ENCODE measurements around the gene DDX42. TPM values are rescaled to one million over a fixed set of nuclear protein-coding genes. Genes with fewer than 3 reads are reported as not detected.
"Not testable (repeated sequence)": the region's sequence is repeated elsewhere in the genome, so short reads cannot be mapped to it uniquely, and the experiment has no call there.

DDX42 gene
- total RNA-seq, 1 donor from 2014 or later: 132 TPM

DNA sequence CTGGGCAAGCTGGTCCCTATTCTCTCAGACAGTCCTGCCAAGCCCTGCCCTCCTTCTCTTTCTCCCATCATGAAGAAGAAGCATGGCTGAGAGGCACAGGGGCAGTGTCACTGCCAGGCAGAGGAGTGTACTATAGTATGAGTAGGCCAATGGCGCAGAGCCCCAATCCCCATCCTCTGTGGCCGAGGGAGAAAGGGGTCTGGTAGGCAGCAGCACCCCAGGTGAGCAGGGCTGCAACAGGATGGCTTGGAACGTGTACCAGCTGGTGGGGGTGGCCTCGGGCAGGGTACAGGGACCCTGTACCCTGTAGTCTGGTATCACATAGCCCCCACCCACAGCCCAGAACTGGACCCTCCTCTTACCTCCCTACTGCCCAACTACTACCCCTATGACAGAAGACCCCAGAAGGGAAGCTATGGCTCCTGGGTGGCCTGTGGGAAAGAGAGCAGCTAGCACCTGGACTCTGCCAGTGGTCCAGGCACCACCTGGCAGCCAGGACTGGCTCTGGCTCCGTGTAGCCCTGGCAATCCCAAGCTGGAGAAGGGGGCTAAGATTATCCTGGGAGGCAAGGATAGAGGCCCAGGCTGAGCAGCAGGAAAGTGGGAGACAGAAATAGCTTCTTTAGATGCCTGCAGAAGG, 64.1 kb downstream of the DDX42 start:
- intact Hi-C loops (cut with micrococcal nuclease): no loop called here

DNA sequence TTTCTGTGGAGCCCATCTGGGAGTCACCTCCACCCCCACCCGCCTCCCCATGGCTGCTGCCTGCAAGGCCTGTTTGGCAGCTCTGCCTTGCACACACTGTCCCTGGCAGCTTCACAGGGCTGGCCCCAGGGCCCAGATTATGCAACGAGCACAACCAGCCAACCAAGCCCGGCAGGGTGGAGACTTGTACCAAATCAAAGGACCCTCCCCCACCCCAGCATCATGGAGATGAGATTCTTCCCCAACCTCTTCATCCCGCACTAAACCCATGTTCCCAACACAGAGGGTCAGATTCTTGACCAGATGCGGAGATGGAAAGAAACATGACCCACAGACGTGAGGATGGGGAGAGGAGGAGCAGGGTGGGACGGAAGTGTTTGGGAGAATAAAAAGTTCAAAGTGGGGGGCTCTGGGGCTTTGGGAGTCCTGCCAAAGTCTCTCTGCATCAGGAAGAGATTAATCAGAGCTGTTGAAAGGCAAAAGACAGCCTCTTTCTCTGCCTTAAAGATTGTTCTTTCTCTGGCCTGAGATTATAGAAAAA, 64.7 kb downstream of the DDX42 start:
- intact Hi-C loops (cut with micrococcal nuclease): loop anchor here (1.0 kb wide), 1 partner anchor 7 kb away; no protein-coding TSS in a partner anchor

DNA sequence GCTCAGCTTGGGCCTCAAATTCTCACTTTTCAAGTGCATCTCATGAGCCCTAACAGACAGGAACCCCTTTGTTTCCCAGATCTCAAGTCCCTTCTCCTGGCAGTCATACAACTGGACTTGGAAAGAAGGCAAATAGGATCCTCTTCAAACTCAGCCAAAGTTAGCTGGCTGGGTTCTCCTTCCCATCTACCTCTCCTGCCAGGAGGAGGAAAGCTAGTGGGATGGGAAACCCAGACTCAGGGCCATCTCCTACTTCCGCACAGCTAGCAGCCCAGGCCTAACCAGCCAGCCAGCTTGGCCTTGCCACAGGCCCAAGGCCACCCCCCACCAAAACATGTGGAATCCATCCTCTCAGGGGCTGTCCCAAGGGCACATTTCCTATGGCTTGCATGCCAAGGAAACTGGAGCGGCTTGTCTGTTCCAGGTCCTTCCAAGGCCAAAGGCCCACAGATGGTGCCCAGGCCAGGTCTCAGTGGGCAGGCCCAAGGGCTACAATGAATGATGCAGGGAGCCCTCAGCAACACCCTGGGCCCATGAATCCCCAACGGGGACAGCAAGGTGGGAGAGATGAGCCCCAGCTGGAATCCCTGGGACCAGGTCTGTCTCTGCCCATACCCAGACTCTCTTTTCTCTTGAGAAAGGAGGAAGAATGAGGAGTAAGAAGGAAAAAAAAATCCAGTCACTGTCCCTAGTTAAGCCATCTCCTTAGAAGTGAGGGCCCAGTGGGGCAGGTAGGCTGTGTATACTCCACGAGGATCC, 66.8 kb downstream of the DDX42 start:
- intact Hi-C loops (cut with micrococcal nuclease): loop anchor here (5.0 to 10.0 kb wide), 3 partner anchors 288 to 1134 kb away; partner anchors contain the start of gene DCAF7

DNA sequence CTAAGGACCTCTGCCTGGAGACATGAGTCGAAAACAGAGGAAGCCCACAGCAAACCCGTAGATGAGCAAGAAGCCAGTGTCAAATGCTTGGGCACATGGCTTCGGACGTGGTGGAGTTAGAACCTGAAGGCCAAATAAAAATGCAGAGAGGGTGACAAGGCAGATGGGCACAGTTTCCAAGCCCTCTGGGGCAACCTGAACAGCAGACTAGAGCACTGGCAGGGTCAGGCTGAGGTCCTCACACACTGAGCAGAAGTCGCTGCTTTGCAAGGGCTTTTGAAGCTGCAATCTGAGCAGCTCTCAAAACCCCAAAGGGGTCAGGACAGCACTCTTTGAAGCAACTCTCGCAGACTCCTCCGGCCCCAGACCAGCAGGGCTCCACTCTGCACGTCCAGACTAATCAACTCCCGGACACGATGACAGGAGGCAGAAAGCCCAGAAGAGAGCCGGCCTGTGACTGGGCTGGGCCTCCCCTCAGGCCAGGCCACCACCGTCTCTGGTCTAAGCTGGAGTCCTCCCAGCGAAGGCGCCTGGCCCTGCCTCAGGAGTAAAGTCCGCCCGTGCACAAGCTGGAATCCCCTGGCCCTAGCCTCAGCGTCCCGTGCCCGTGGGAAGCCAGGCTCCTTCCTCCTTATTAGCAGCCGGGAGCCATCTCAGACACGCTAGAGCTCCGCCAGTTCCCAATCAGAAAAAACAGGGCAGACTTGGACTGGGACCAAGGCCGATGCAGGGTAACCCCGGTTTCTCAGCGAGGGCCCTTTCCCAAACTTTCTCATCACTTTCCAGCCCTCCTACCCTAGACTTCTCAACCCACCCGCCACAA, 67.6 kb downstream of the DDX42 start:
- intact Hi-C loops (cut with micrococcal nuclease): loop anchor here (2.0 to 10.0 kb wide), 5 partner anchors 179 to 1133 kb away; partner anchors contain the start of genes CEP95, DCAF7, DDX5 and ICAM2

DNA sequence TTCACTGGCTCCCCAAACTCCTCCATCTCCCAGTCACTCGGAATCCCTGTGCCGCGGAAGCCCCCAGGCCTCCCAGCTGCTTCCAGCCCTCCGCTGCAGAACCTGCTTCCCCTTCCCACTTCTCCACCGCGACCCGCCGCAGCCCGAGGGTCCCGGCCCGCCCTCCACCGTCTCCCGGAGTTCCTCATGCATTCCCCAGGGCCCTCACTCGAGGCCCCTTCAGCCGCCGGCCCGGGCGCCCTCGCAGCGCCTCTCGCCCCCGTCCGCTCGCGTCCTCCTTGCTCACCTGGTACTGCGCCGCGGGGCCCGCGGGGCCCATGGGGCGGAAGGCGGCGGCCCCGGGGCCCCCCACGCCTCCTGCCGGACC, 68.2 kb downstream of the DDX42 start:
- intact Hi-C loops (cut with micrococcal nuclease): loop anchor here (2.0 to 10.0 kb wide), 5 partner anchors 179 to 1133 kb away; partner anchors contain the start of genes CEP95, DCAF7, DDX5 and ICAM2

DNA sequence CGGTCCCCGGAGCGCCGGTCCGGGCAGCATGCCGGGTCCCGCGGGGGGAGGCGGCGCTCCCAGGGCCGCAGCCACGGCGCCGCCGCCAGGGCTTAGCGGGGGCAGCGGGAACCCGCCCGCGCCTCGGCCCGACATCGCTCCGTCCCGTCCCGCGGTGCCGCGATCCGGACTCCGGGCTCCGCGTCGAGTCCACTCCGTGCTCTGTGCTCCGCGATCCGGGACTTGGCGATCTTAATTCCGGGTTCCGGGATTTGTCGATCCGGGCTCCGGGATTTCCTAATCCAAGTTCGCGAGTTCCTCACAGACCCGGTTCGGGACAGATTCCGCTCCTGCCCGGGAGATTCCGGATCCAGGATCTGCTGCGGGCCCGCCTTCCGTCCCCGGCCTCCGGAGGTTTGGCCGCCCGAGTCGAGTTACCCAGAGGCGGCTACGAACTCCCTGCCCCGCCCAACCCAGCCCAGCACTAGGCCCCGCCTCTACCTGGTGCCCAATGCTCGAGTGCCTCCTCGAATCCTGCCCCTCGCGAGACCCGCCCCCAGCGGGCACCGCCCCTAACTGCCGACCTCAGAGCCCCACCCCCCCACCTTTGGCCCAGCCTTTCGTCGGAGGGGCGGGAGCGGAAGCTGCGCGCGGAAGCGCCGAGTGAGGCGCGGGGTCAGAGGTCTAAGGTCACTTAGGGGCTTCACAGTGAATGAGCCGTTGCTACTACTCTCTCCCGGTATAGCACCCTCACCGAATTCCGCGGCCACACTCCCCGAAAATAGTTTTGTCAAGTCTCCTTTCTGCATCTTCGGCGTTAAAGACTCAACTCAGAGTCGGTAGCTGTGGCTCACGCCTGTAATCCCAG, 68.8 kb downstream of the DDX42 start, which contains the start of gene SMARCD2:
Gene SMARCD2, minus strand, starts transcription at position 146 of the 847 bp plus-strand sequence. Its CDS starts 11 bp downstream, at position 135.
- intact Hi-C loops (cut with micrococcal nuclease): loop anchor here (1.0 to 10.0 kb wide), 12 partner anchors 15 to 1132 kb away; partner anchors contain the start of genes CCDC47, CEP95, DCAF7 and DDX5

DNA sequence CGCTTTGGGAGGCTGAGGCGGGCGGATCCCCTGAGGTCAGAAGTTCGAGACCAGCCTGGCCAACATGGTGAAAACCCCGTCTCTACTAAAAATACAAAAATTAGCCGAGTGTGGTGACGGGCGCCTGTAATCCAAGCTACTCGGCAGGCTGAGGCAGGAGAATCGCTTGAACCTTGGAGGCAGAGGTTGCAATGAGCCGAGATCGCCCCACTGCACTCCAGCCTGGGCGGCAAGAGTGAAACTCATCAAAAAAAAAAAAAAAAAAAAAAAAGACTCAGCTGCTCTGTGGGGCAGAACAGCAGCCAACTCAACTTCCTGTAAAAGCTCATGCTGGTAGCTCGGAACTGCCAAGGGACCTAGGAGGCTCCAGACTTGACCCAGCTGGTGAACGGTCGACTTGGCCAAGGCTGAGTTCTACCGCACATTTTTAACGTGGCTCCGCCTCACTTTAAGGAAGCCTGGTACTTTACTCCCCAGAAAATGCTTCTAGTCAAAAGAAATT, 69.5 kb downstream of the DDX42 start:
- intact Hi-C loops (cut with micrococcal nuclease): loop anchor here (1.0 to 10.0 kb wide), 12 partner anchors 16 to 1131 kb away; partner anchors contain the start of genes CCDC47, CEP95, DCAF7 and DDX5

DNA sequence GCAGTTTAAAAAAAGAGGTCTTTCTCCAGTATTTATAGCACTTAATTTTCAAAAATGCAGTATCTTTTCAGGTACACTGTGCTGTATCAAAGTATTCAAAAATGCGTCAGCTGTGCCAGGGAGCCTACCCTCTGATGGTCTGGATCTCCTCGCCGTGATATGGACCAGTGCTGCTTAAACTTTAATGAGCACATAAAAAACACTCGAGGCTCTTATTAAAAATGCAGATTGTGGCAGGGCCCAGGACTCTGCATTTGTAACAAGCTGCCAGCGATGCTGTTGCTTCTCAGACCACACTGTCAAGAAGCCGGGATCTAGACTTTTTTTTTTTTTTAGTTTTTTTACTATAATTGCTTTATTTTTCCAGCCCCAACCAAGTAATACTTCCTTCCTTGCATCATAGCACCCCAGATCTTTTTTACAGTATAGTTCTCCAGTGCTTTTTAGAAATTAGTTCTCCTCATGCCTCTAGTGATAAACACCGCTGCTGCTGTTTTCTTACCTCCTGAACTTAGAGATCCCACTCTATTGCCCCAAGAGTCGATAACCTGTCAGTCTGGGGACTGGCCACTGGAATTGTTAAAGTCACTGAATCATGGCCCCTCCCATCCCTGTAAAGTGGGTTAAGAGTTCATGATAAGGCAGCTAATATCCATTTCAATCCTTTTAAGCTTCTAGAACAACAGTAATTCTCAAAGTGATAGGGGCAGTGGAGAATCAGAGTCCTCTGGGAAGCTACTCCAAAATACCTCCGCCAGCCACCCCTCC, 70.1 kb downstream of the DDX42 start:
- intact Hi-C loops (cut with micrococcal nuclease): loop anchor here (1.0 to 10.0 kb wide), 12 partner anchors 17 to 1131 kb away; partner anchors contain the start of genes CCDC47, CEP95, DCAF7 and DDX5

DNA sequence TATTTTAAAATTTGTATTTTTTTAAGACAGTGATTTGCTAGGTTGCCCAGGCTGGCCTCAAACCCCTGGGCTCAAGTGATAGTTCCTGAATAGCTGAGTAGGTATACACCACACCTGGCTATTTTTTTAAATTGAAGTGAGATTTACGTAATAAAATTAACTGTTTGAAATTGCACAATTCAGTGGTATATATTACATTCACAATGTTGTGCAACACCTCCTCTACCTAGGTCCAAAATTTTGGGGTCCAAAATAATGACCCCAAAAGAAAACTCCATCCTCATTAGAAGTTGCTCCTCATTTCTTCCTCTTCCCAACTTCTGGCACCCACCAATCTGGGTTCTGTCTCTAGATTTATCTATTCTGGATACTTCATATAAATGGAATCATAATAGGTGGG, 71.5 kb downstream of the DDX42 start:
- intact Hi-C loops (cut with micrococcal nuclease): loop anchor here (10.0 kb wide), 1 partner anchor 1129 kb away; no protein-coding TSS in a partner anchor

DNA sequence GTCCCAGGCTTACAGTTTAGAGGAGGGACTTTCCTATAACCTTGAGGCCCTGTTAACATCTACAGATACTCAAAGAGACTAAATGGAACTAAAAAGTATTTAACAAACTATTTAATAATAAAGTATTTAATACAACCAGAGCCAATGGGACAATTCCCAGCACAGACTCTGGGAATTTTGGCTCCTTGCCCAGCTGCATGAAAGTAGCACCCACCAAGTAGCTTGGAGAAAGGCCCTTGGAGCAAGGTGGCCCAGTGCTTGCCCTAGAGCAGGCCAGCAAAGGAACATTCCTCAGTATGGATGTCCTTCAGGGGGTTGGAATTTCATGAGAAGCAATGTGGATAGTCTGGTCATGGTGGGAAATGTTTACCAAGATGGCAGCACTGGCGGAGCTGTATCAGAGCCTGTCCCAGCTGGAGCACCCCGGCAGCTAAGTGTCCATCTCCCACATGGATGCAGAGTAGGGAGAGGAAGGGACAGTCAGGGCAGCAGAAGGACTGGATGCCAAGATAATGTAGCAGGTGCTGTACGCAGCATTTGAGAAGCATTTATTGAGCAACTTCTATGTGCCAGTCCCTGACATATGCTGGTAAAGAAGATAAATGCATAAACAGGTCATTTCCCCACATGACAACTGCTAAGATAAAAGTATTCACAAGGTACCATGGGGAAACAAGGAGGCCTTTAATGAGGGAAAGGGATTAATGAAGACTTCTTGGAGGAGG, 73.7 kb downstream of the DDX42 start:
- intact Hi-C loops (cut with micrococcal nuclease): loop anchor here (10.0 kb wide), 1 partner anchor 1127 kb away; no protein-coding TSS in a partner anchor

DNA sequence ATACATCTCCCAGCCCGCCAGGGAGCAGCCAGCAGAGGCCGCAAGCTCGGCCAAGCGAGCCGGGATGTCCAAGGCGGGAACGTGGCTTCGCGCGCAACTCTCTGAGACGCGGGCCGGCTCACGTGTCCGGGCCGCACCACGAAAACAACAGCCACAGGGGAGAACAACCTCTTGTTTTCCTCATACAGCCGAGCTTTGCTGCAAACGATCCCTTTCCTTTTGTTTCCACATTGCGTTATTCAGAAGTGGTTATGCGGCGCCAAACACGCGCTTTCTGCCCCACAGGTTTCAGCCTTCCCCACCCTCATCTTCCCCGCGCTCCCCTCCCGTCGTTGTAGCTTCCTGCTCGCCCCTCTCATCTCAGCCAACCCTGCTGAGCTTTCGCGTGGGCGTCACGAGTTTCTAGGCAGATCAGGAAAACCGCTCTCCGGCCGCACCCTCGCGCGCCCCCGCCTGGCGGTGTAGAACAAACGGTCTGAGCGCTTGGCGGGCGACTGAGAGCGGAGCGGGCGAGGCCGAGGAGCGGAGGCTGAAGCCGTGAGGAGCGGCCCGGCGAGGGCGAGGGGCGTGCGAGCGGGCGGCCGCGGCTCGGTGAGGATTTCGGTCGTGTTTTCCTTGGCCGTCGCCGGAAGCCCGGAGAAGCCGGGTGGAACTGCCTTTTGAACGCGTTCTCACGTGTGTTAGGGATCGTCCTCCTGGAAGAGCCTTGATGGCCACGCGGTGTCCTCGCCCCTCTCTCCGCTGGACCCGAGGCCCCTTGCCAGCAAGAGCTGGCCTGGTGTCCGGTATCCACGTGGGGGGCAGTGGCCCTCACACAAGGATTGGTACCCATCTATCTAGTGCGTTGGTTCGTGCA, 75.1 kb downstream of the DDX42 start:
- intact Hi-C loops (cut with micrococcal nuclease): loop anchor here (1.0 to 10.0 kb wide), 2 partner anchors 76 to 1126 kb away; partner anchors contain the start of gene CCDC47

DNA sequence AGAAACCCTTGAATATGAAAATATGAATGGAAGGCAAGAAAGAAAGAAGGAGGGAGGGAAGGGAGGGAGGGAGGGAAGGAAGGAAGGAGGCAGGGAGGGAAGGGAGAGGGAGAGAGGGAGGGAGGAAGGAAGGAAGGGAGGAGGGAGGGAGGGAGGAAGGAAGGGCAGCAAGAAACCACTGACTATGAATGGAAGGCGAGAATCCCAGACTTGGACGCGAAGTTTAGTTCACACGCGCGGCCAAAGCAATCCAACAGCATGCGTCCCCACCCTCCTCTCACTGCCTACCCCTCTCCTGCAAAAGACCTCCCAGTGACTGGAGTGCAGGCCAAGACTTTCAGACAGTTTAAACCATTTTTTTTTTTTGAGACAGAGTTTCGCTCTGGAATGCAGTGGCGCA, 76.4 kb downstream of the DDX42 start:
- intact Hi-C loops (cut with micrococcal nuclease): no loop called here

DNA sequence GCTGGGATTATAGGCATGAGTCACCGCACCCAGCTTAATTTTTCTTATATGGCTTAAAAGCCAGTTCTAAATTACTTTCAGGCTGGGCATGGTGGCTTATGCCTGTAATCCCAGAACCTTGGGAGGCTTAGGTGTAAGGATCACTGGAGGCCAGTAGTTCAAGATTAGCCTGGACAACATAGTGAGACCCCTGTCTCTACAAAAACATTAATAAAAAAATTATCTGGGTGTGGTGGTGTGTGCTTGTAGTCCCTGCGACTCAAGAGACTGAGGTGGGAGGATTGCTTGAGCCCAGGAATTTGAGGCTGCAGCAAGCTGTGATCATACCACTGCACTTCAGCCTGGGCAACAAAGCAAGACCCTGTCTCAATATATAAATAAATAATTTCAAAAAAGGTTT, 79.3 kb downstream of the DDX42 start:
- intact Hi-C loops (cut with micrococcal nuclease): no loop called here

DNA sequence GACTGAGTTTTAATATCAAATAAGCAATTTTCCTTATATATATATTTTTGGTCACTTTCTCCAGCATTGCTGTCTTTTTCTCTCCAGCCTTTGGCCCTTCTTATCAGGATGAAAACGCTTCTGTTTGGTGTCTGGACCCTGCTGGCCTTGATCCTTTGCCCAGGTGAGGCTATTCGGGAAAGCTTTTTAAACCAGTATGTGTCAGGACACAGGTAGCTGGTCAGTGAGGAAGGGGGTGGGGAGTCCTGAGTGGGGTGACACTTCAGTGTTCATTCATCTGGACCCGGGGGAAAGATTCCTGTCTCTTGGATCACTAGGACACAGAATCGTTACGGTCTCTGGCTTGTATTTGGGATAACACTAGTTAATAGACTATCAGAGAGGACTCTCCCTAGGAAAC, 80.7 kb downstream of the DDX42 start:
- intact Hi-C loops (cut with micrococcal nuclease): no loop called here

DNA sequence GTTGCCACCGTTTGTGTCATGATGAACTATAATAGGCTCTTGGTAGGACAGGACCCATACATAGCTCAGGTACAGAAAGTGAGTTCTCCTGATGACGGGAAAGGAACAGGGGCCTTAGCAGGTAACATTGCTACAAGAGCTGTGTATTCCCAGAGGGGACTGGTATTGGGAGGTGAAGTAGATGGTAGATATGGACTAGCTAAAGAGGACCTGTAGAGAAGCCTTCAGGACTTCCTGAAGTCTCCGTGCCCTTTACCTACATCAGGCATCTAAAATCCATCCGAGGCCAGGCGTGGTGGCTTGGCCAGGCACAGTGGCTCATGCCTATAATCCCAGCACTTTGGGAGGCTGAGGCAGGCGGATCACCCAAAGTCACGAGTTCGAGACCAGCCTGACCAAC, 81.2 kb downstream of the DDX42 start:
- intact Hi-C loops (cut with micrococcal nuclease): no loop called here

DNA sequence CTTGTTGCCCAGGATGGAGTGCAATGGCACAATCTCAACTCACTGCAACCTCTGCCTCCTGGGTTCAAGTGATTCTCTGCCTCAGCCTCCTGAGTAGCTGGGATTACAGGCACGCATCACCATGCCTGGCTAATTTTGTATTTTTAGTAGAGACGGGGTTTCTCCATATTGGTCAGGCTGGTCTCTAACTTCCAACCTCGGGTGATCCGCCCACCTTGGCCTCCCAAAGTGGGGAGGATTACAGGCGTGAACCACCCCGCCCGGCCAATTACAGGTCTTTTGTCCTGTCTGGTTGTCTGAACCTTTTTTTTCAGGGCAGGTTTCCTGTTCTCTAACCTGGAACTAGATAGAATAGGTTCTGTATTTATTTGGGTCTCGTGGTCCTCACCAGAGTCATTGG, 82.5 kb downstream of the DDX42 start:
- intact Hi-C loops (cut with micrococcal nuclease): not testable (repeated sequence)

DNA sequence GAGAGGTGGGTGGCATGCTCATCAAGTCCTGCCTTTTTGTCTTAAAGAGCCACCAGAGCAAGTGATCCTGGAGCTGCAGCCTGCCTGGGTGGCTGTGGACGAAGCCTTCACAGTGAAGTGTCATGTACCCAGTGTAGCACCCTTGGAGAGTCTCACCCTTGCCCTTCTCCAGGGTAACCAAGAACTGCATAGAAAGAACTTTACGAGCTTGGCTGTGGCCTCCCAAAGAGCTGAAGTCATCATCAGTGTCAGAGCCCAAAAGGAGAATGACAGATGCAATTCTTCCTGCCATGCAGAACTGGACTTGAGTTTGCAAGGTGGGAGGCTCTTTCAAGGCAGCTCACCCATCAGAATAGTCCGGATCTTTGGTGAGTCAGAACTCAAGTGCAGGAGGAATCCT, 85.3 kb downstream of the DDX42 start:
- intact Hi-C loops (cut with micrococcal nuclease): no loop called here
